CD4-positive, alpha-beta T cell treated with Interferon gamma for 1 hour (primary cell): Measurements from ENCODE around the gene ADIRF.
"Not testable (repeated sequence)": the region's sequence is repeated elsewhere in the genome, so short reads cannot be mapped to it uniquely, and the experiment has no call there.

ENCODE experiments used
- DNase-seq: peaks from one replicate; pipeline ENCODE4 v3.0.0-alpha.2; 2020

The ADIRF gene

GRCh38 chr10:86961481-86962091, 6.7 kb upstream of the ADIRF start:
- DNase-seq, result no peak

DNA sequence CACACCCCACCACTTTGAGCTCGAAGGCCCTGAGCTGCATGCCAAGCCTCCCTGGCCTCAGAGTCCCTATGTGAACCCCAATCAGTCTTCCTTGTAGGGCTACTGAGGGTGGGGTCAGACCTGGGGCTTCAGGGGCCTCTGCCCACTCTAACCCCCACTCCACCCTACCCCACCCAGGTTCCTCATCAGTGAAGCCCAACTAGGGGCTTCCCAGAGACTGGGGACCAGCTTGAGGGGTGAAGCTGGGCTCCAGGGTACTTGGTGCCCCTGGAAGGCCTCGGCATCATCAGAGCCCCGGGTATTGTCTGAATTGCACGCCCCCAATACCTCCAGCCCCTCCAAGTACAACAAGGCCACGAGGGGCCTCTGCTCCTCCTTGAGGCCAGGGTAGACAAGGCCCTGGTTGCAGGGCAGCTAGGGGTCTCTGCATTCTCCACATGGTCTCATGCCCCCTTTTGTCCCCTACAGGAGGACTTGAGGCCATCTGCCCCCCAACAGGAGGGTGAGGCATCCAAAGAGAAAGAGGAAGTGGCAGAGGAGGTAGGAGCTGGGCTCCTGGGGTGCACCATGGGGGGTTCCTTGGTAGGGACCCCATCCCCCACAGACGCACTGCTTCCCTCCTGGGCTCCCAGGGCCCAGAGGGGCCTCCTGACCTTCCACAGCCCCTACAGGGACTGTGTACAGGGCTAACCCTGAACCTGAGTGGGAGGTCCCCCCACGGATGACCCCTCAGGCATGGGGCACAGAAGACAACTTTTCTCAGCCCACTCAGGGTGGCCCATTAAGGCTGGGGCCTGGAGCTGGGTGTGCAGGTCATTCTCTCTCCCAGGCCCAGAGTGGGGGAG, 5.9 kb upstream of the ADIRF start:
- DNase-seq, result no peak

- no peak for DNase-seq
These were observed 5.3 kb upstream of the ADIRF start for GRCh38 chr10:86962981-86963310.

DNA sequence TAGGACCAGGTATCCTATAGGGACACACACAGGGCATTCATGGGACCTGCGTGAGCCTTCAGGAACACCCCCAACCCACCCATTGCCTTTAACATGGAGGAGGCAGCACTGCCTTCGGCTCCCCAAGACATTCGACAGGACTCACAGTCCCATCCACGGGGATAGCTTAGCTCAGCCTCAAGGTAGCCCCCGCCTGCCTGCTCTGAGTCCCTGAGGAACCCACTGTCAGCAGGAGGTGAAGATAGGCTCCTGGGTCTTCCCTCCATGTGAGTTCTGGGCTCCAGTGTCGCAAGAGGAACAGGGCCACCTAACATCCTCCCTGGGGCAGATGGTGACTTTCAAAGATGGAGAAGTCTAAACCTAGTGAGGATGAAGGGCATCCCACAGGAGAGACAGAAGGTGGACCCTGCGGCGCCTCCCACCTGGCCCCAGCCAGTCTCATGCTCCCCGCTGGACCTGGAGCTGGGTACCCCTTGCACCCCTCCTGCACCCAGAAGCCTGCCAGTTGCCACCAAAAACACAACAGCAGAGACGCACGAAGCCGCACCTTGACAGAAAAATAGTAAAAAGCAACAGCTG, 4.9 kb upstream of the ADIRF start:
- no peak for DNase-seq

GRCh38 chr10:86964061-86964846, 4.0 kb upstream of the ADIRF start:
- no peak for DNase-seq

GRCh38 chr10:86964847-86965190, 3.5 kb upstream of the ADIRF start:
- no peak for DNase-seq

- DNase-seq, result no peak
These were observed 2.2 kb upstream of the ADIRF start for GRCh38 chr10:86965986-86966654.

- no peak for DNase-seq
These were observed 771 bp upstream of the ADIRF start for GRCh38 chr10:86967481-86967941.

DNA sequence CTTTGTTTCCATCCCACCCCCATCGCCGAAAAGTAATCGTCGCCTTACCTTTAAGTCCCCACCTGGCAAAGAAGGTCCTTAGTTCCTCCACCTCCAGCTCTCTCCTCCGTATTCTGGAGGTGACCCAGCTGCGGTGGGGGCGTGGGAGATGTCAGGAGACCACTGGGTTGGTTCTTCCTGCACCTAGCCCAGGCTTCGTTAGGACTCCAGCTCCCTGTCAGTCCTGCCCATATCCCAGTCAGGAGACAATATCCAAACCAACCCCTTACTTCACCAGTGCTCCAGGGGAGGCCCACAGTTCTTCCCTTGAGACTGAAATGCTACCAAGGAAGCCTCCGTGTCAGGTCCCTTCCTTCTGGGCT, 693 bp downstream of the ADIRF start:
- DNase-seq, result no peak

- DNase-seq, result no peak
These were observed 1.2 kb downstream of the ADIRF start for GRCh38 chr10:86969421-86970041.

GRCh38 chr10:86970162-86970981, 2.1 kb downstream of the ADIRF start:
- DNase-seq, result no peak

- no peak for DNase-seq
These were observed 2.6 kb downstream of the ADIRF start for GRCh38 chr10:86970982-86971231.

DNA sequence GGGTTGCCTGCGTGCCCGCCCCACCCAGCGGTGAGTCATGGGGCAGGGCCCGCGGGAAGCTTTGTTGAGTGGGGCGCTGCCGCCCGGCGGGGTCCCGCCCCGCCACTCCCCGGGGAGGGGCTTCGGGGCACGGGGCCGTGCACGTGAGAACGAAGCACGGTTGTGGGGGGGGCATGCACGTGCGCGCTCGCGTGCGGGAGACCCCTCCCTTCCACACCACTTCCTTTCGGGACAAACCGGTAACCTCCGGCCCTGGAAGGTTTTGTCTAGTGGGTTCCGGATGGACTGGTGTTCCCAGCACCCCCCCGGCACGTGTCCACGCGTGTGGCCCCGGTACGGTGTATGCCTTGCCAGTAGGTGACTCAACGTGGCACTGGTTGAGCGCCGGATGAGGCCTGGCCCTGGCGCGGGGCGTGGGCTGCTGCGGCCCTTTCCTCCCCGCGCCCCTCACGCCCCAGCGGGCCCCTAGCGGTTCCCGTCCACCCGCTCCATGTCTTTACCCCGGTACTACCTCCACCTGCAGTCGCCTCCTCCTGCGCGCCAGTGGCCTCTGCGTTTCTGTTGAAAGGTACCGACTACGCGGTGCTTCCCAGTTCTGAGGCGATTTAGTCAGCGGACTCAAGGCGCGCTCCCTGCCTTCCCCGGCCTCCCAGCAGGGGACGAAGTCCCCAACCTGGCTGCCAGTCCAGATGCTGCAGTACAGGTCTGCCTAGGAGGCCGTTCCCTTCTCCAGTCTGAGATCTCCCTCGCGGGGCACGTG, 3.1 kb downstream of the ADIRF start:
- peak; percentile 90 for DNase-seq

DNA sequence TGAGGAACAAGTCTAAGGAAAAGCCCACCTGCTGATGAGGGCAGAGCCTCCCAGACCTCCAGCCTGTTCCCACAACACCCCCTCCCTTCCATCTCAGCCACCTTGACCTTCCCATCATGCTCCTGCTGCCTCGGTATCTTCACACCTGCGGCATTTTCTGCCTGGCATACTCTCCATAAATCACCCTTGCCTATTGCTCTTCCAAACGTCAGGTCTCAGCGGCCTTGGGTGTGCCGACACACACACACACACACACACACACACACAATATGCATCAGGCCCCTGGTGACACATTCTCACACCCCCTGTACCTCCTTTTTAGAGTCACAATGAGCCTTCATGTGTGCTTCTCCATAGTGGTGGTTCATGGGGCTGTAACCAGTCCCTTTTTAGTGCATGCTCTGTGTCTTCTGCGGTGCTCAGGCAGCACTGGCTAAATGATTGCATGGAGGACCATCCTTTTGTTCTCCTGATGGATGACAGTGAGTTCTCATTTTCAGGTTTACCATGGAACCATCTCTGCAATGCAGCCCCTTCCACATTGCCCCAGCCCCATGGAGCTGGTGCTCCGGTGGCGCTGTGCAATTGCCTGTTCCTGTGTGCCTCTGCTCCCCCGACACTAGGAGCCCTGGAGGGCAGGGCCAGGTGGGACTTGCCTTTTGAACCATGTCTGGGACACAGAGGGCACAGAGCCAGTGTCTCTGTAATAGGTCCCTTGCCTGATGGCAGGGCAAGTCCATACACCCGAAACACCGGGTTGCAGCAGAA, 4.5 kb downstream of the ADIRF start:
- DNase-seq, result no peak

DNA sequence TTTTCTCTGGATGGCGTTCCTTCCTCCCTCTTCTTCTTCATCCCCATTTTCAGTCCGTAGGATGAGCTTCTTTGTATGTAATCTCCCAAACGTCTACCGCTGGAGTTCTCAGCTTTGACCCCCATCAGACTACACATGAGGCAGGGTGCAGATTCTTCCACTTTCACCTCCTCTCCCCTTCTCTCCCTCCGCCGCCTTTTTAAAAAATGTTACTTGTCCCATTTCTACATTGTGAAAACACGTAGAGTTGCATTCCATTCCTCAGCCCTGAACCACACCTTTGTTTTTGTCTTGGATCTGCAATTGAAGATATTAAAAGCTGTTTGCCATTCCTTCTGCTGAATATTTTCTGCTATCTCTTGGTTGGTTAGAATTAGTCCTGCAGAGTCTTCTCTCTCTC, 6.2 kb downstream of the ADIRF start:
- no peak for DNase-seq

DNA sequence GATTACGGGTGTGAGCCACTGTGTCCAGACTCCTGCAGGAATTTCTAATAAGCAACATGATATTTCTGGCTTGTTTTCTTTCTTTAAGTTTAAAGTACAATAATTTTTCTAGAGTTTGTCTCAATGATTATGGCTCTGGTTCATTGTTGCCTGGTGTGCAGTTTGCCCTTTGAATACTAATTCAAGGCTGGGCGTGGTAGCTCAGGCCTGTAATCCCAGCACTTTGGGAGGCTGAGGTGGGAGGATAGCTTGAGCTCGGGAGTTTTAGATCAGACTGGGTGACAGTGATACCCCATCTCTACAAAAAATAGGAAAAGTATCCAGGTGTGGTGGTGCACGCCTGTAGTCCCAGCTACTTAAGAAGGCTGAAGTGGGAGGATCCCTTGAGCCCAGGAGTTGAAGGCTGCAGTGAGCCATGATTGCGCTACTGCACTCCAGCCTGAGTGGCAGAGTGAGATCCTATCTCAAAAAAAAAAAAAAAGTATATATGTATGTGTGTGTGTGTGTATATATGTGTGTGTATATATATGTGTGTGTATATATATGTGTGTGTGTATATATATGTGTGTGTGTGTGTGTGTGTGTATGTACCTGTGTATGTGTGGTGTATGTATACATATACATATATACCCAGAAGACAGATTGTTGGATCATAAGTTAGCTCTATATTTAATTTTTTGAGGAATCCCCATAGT, 8.2 kb downstream of the ADIRF start:
- DNase-seq, result no peak

DNA sequence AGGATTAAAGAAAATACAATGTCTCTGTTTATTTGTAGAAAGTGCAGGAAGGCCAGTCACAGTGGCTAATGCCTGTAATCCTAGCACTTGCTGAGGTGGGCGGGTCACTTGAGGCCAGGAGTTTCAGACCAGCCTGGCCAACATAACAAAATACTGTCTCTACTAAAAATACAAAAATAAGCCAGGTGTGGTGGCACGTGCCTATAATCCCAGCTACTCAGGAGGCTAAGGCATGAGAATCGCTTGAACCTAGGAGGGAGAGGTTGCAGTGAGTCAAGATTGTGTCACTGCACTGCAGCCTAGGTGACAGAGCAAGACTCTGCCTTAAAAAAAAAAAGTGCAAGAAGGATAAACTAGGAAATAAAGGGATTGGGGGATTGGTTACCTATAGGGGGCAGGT, 10.2 kb downstream of the ADIRF start:
- not testable (repeated sequence) for DNase-seq

- no peak for DNase-seq
These were observed 11.1 kb downstream of the ADIRF start for GRCh38 chr10:86979296-86979818.

DNA sequence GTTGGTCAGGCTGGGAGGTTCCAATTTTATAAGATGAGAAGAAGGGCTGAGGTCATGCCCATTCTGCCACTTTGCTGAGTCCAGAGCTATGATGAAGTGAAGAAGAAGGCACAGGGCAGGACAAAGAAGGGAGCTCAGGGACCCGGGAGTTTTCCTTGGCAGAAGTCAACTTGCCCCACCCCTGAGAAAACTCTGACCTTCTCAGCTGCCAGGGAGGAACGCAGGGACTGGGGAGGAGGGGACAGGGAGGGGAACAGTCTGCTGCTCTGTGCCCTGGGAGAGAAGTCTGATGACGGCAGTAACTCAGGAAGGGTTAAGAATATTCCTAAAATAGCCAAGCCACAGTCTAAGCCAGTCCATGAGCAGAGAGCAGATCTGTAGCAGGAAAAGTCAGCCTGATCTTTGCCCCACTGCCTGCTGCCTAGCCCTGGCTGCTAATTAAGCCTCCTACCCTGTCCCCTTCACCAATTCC, 11.7 kb downstream of the ADIRF start:
- no peak for DNase-seq
